NT2/D1 (cell line): ENCODE results near the gene RPA1.

ENCODE experiments used
- SUZ12 ChIP-seq: IDR thresholded peaks from 2 replicates; pipeline ENCODE4 v1.6.1; 2011; ENCODE audit not compliant: insufficient read length, insufficient read depth; ENCODE audit errors: extremely low read depth
- YY1 ChIP-seq: IDR thresholded peaks from 2 replicates; pipeline ENCODE4 v1.6.1; 2011; ENCODE audit not compliant: insufficient read length, insufficient read depth
- ZNF274 ChIP-seq: IDR thresholded peaks from 2 replicates; pipeline ENCODE4 v1.6.1; 2011; ENCODE audit warnings: mild to moderate bottlenecking, low read depth, low read length

DNA sequence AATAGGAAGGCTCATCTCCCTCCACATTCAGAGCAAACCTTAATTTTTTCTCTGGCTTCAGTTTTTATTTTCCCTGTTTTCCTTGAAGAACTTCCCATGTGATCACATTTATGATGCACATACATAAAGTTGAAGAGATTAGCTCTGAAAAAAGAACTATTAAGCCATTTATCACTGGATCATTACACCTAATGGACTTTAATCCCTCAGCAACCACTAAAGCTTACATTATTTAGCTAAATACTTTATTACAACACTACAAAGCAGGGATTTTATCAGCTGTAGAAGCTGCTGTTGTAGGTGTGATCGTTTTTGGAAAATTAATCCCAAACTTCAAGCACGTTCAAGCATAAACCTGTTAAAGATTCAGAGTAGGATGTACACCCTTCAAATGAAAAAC is 21.2 kb upstream of the RPA1 start:
- no peak for TF ChIP-seq YY1
- TF ChIP-seq ZNF274: no peak
- no peak for TF ChIP-seq SUZ12
